Pons (tissue), 1 donor: ENCODE results near the gene TMOD1.
"Not testable (repeated sequence)": the region's sequence is repeated elsewhere in the genome, so short reads cannot be mapped to it uniquely, and the experiment has no call there.

Experiments
- DNase-seq: peaks from one replicate; pipeline ENCODE4 v3.0.0-alpha.2; 2016; ENCODE audit warnings: low spot score

TMOD1 gene

GRCh38 chr9:97498846-97499245 is 2.6 kb upstream of the TMOD1 start:
- DNase-seq, result not testable (repeated sequence)

GRCh38 chr9:97500263-97500662 is 1.2 kb upstream of the TMOD1 start:
- no peak for DNase-seq

GRCh38 chr9:97500765-97501176 is 695 bp upstream of the TMOD1 start:
- no peak for DNase-seq

GRCh38 chr9:97501972-97502221 is 431 bp downstream of the TMOD1 start:
- no peak for DNase-seq

- DNase-seq, result no peak
Observed at GRCh38 chr9:97502222-97502983, 937 bp downstream of the TMOD1 start.

GRCh38 chr9:97502984-97503861 is 1.8 kb downstream of the TMOD1 start:
- DNase-seq, result no peak

GRCh38 chr9:97503862-97504210 is 2.4 kb downstream of the TMOD1 start:
- no peak for DNase-seq

GRCh38 chr9:97504381-97505216 is 3.1 kb downstream of the TMOD1 start:
- no peak for DNase-seq

GRCh38 chr9:97505845-97506244 is 4.4 kb downstream of the TMOD1 start:
- no peak for DNase-seq

GRCh38 chr9:97506306-97506705 is 4.8 kb downstream of the TMOD1 start:
- DNase-seq, result no peak

- no peak for DNase-seq
Observed at GRCh38 chr9:97506787-97507186, 5.3 kb downstream of the TMOD1 start.

GRCh38 chr9:97507428-97507984 is 6.0 kb downstream of the TMOD1 start:
- DNase-seq, result no peak

- DNase-seq, result no peak
Observed at GRCh38 chr9:97508852-97509251, 7.4 kb downstream of the TMOD1 start.

GRCh38 chr9:97510797-97511654 is 9.6 kb downstream of the TMOD1 start:
- no peak for DNase-seq

- no peak for DNase-seq
Observed at GRCh38 chr9:97511655-97512427, 10.4 kb downstream of the TMOD1 start.

- no peak for DNase-seq
Observed at GRCh38 chr9:97512966-97513560, 11.6 kb downstream of the TMOD1 start.

- DNase-seq, result no peak
Observed at GRCh38 chr9:97514531-97514930, 13.1 kb downstream of the TMOD1 start.

GRCh38 chr9:97515662-97516061 is 14.2 kb downstream of the TMOD1 start:
- no peak for DNase-seq

- DNase-seq, result no peak
Observed at GRCh38 chr9:97516111-97516510, 14.6 kb downstream of the TMOD1 start.
